GM23248 (cell line): Measurements from ENCODE around the gene ARAP2. TPM values are rescaled to one million over a fixed set of nuclear protein-coding genes. Genes with fewer than 3 reads are reported as not detected.

Source experiments
- DNase-seq: peaks from one replicate; pipeline ENCODE4 v3.0.0-alpha.2; 2015
- H2AFZ ChIP-seq: fragments of 200-600 bp; sonication (generic); 2 replicates; pipeline ENCODE4 v1.6.1; 2016; ENCODE audit warnings: antibody characterized with exemption
- H3F3A ChIP-seq: fragments of 200-600 bp; sonication (generic); 2 replicates; pipeline ENCODE4 v1.6.1; 2016; ENCODE audit warnings: mild to moderate bottlenecking, antibody characterized with exemption, mixed run types; ENCODE audit not compliant: insufficient read depth
- H3K27ac ChIP-seq: fragments of 200-600 bp; sonication (generic); 2 replicates; pipeline ENCODE4 v1.5.1; 2016; ENCODE audit warnings: mild to moderate bottlenecking
- H3K27me3 ChIP-seq: fragments of 200-600 bp; sonication (generic); replicated peaks from 2 replicates; pipeline ENCODE4 v1.6.1; 2016; ENCODE audit warnings: mild to moderate bottlenecking; ENCODE audit not compliant: insufficient read depth
- H3K36me3 ChIP-seq: fragments of 200-600 bp; sonication (generic); 2 replicates; pipeline ENCODE4 v1.6.1; 2016; ENCODE audit warnings: low read depth, mild to moderate bottlenecking
- H3K4me1 ChIP-seq: fragments of 200-600 bp; sonication (generic); 2 replicates; pipeline ENCODE4 v1.6.1; 2016; ENCODE audit warnings: mild to moderate bottlenecking; ENCODE audit not compliant: insufficient read depth
- H3K4me2 ChIP-seq: fragments of 200-600 bp; sonication (generic); one replicate; pipeline ENCODE4 v1.6.1; 2016; ENCODE audit warnings: mild to moderate bottlenecking; ENCODE audit not compliant: unreplicated experiment
- H3K4me3 ChIP-seq: fragments of 200-600 bp; sonication (generic); 2 replicates; pipeline ENCODE4 v1.5.1; 2016; ENCODE audit warnings: mild to moderate bottlenecking
- H3K79me2 ChIP-seq: fragments of 200-600 bp; sonication (generic); 2 replicates; pipeline ENCODE4 v1.6.1; 2016; ENCODE audit warnings: mild to moderate bottlenecking; ENCODE audit not compliant: insufficient read depth
- H3K9ac ChIP-seq: fragments of 200-600 bp; sonication (generic); 2 replicates; pipeline ENCODE4 v1.6.1; 2016; ENCODE audit warnings: mild to moderate bottlenecking
- H3K9me2 ChIP-seq: fragments of 200-600 bp; sonication (generic); 2 replicates; pipeline ENCODE4 v1.6.1; 2016; ENCODE audit warnings: mixed run types, mild to moderate bottlenecking, moderate library complexity; ENCODE audit not compliant: insufficient read depth
- H3K9me3 ChIP-seq: fragments of 200-600 bp; sonication (generic); one replicate; pipeline ENCODE4 v1.6.1; 2017; ENCODE audit warnings: low read depth
- H4K20me1 ChIP-seq: fragments of 200-600 bp; sonication (generic); 2 replicates; pipeline ENCODE4 v1.6.0; 2016; ENCODE audit not compliant: insufficient read depth
- EZH2 ChIP-seq: fragments of 200-600 bp; sonication (generic); IDR thresholded peaks from 2 replicates; pipeline ENCODE4 v1.6.1; 2018; ENCODE audit warnings: antibody characterized with exemption, mild to moderate bottlenecking; ENCODE audit not compliant: insufficient read depth, poor library complexity, severe bottlenecking
- EZH2phosphoT487 ChIP-seq: fragments of 200-600 bp; sonication (generic); IDR thresholded peaks from 2 replicates; pipeline ENCODE4 v1.6.1; 2018; ENCODE audit warnings: antibody characterized with exemption, moderate library complexity, mild to moderate bottlenecking, low read depth; ENCODE audit not compliant: insufficient read depth
- WGBS, 2 experiments: methylation state at CpG; one replicate each; pipeline ENCODE4 v1.1.6; 2015 to 2017; ENCODE audit warnings: low lambda C conversion rate in 2 of 2, low coverage in 1 of 2; ENCODE audit errors: missing lambda C conversion rate in 2 of 2; 5-methylcytosine and 5-hydroxymethylcytosine counted together
- in situ Hi-C: fragments of 300-500 bp; cut with MboI; formaldehyde crosslinking; loops from 2 replicates; pipeline ENCODE4 v1.15.0; 2020
- polyA plus RNA-seq: library from polyadenylated mRNA; unstranded; fragments of >200 nt; fragmentation: Nextera tagmentation; extraction: Ambion mirVana; gene quantifications from 2 replicates; pipeline ENCODE4 v1.2.1, GENCODE V29; 2016
- total RNA-seq: library from RNA; depleted of rRNA; stranded (reverse); fragments of >200 nt; shearing (Covaris generic); gene quantifications from 2 replicates; pipeline ENCODE4 v1.2.3, GENCODE V29; 2014

Gene ARAP2
- total and polyA plus RNA-seq, 2 experiments from 2014 or later: not detected

- in situ Hi-C loops: no loop called here
- no peaks in the 10 kb centered on the region for H3K9me2 ChIP-seq
- no peaks in the 10 kb centered on the region for H3K27me3 ChIP-seq
- no peak for DNase-seq
- H3K4me2 ChIP-seq: no peak overlapping the region
- no peak overlapping the region for H2AFZ ChIP-seq
- no peak overlapping the region for H3K4me3 ChIP-seq
- H3F3A ChIP-seq: no peaks in the 10 kb centered on the region
- no peaks in the 10 kb centered on the region for H3K36me3 ChIP-seq
- H3K27ac ChIP-seq: no peak overlapping the region
- H3K9ac ChIP-seq: no peak overlapping the region
- no peaks in the 10 kb centered on the region for H4K20me1 ChIP-seq
- H3K79me2 ChIP-seq: no peaks in the 10 kb centered on the region
- TF ChIP-seq EZH2 (no peak), EZH2phosphoT487 (no peak)
- H3K4me1 ChIP-seq: no peaks in the 10 kb centered on the region
- H3K9me3 ChIP-seq: no peaks in the 10 kb centered on the region
- WGBS, 2 experiments: 31 to 43% methylated on average over 3 of the region's 3 CpGs
These were observed 65.8 kb downstream of the ARAP2 start for GRCh38 chr4:36178484-36178883.

GRCh38 chr4:36177946-36178345, 66.4 kb downstream of the ARAP2 start:
- no peaks in the 10 kb centered on the region for H3K4me1 ChIP-seq
- H3K4me3 ChIP-seq: no peak overlapping the region
- H3K4me2 ChIP-seq: no peak overlapping the region

GRCh38 chr4:36174570-36174969, 69.7 kb downstream of the ARAP2 start:
- Histone ChIP-seq H3K79me2 (no peaks in the 10 kb centered on the region), H3F3A (no peaks in the 10 kb centered on the region), H3K27ac (no peak overlapping the region), H3K4me2 (no peak overlapping the region), H3K4me3 (no peak overlapping the region), H3K9me3 (no peaks in the 10 kb centered on the region), H4K20me1 (no peaks in the 10 kb centered on the region), H3K9me2 (no peaks in the 10 kb centered on the region), H3K36me3 (no peaks in the 10 kb centered on the region), H3K27me3 (no peaks in the 10 kb centered on the region), H2AFZ (no peak overlapping the region), H3K4me1 (no peaks in the 10 kb centered on the region), H3K9ac (no peak overlapping the region)
- in situ Hi-C loops: no loop called here
- no peak for DNase-seq
- TF ChIP-seq EZH2 (no peak), EZH2phosphoT487 (no peak)

More at GRCh38 chr4:36177946-36178345, 66.4 kb downstream of the ARAP2 start:
- no peaks in the 10 kb centered on the region for H3K9me3 ChIP-seq
- no peaks in the 10 kb centered on the region for H4K20me1 ChIP-seq
- no peaks in the 10 kb centered on the region for H3K27me3 ChIP-seq
- H2AFZ ChIP-seq: no peak overlapping the region
- WGBS, 2 experiments: 33 to 48% methylated on average over 1 of the region's 1 CpG
- no peaks in the 10 kb centered on the region for H3K79me2 ChIP-seq
- no peaks in the 10 kb centered on the region for H3K9me2 ChIP-seq
- H3K36me3 ChIP-seq: no peaks in the 10 kb centered on the region
- TF ChIP-seq EZH2: no peak
- TF ChIP-seq EZH2phosphoT487: no peak
- DNase-seq: no peak
- H3F3A ChIP-seq: no peaks in the 10 kb centered on the region
- no peak overlapping the region for H3K9ac ChIP-seq
- in situ Hi-C loops: no loop called here
- no peak overlapping the region for H3K27ac ChIP-seq

- TF ChIP-seq EZH2phosphoT487: no peak
- no peak for TF ChIP-seq EZH2
- Histone ChIP-seq H3K9me2 (no peaks in the 10 kb centered on the region), H2AFZ (no peak overlapping the region), H3K36me3 (no peaks in the 10 kb centered on the region), H4K20me1 (no peaks in the 10 kb centered on the region), H3K9me3 (no peaks in the 10 kb centered on the region), H3K79me2 (no peaks in the 10 kb centered on the region), H3K27ac (no peak overlapping the region), H3K4me2 (no peak overlapping the region), H3K4me3 (no peak overlapping the region), H3K9ac (no peak overlapping the region), H3F3A (no peaks in the 10 kb centered on the region), H3K4me1 (no peaks in the 10 kb centered on the region), H3K27me3 (no peaks in the 10 kb centered on the region)
- no peak for DNase-seq
- in situ Hi-C loops: no loop called here
These were observed 70.4 kb downstream of the ARAP2 start for GRCh38 chr4:36173905-36174304.

- 8 to 12% methylated on average over 2 of the region's 2 CpGs for WGBS, 2 experiments
- in situ Hi-C loops: no loop called here
These were observed 71.7 kb downstream of the ARAP2 start for GRCh38 chr4:36172656-36173055.

More at GRCh38 chr4:36172656-36173055, 71.7 kb downstream of the ARAP2 start:
- H3K4me3 ChIP-seq: no peak overlapping the region
- H3K9ac ChIP-seq: no peak overlapping the region
- H3K79me2 ChIP-seq: no peaks in the 10 kb centered on the region
- H3K9me2 ChIP-seq: no peaks in the 10 kb centered on the region
- no peak for DNase-seq
- no peak for TF ChIP-seq EZH2
- TF ChIP-seq EZH2phosphoT487: no peak
- H3K9me3 ChIP-seq: no peaks in the 10 kb centered on the region
- no peaks in the 10 kb centered on the region for H4K20me1 ChIP-seq
- no peak overlapping the region for H3K27ac ChIP-seq
- H3F3A ChIP-seq: no peaks in the 10 kb centered on the region
- H3K27me3 ChIP-seq: no peaks in the 10 kb centered on the region
- H3K4me2 ChIP-seq: no peak overlapping the region
- no peak overlapping the region for H2AFZ ChIP-seq
- no peaks in the 10 kb centered on the region for H3K4me1 ChIP-seq
- no peaks in the 10 kb centered on the region for H3K36me3 ChIP-seq
